ENCODE results near the gene SKI. TPM values are rescaled to one million over a fixed set of nuclear protein-coding genes. Genes with fewer than 3 reads are reported as not detected.

The SKI gene
- total RNA-seq, 1 experiment from 2014 or later: 38.2 TPM

DNA sequence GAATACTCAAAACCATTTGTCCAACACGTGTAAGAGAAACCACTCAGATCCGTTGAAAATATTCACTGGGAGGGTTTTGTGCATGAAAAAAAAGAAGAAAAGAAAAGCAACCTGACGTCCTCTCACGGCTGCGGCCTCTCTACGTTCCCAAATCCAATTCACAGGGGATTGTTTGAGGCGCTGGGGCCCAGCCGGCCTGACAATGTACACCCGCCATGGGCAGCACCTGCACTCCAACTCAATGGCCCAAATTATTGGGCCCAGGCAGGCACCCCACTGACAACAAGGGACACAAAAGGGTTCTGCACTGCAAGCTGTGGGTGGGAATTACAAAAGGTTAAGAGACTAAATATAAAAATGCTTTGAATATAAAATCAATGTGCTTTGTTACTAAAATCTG lies 121.7 kb downstream of the SKI start:
- Histone ChIP-seq H3K36me3 (ENCODE audit: control insufficient read depth, insufficient read depth, low read length) (no peaks in the 10 kb centered on the region), H3K4me1 (no peaks in the 10 kb centered on the region), H3K9me3 (no peaks in the 10 kb centered on the region), H3K4me3 (ENCODE audit: low read depth, low read length) (no peak overlapping the region), H3K27me3 (replicated peaks; ENCODE audit: control insufficient read depth, insufficient read depth, low read length) (no peaks in the 10 kb centered on the region)
- intact Hi-C loops (cut with micrococcal nuclease; ENCODE audit: unreplicated experiment): no loop called here
- Mint-ChIP-seq H3K27ac (ENCODE audit: unreplicated experiment) (no peak overlapping the region), H3K4me1 (ENCODE audit: low read depth, unreplicated experiment) (no peaks in the 10 kb centered on the region), H3K9me3 (ENCODE audit: unreplicated experiment) (no peaks in the 10 kb centered on the region), H3K27me3 (ENCODE audit: insufficient read depth, unreplicated experiment) (peaks cover 2% of the 10 kb centered on the region), H3K4me3 (ENCODE audit: unreplicated experiment) (no peak overlapping the region), H3K36me3 (ENCODE audit: insufficient read depth, unreplicated experiment) (no peaks in the 10 kb centered on the region)
- TF ChIP-seq, protein P1, sequence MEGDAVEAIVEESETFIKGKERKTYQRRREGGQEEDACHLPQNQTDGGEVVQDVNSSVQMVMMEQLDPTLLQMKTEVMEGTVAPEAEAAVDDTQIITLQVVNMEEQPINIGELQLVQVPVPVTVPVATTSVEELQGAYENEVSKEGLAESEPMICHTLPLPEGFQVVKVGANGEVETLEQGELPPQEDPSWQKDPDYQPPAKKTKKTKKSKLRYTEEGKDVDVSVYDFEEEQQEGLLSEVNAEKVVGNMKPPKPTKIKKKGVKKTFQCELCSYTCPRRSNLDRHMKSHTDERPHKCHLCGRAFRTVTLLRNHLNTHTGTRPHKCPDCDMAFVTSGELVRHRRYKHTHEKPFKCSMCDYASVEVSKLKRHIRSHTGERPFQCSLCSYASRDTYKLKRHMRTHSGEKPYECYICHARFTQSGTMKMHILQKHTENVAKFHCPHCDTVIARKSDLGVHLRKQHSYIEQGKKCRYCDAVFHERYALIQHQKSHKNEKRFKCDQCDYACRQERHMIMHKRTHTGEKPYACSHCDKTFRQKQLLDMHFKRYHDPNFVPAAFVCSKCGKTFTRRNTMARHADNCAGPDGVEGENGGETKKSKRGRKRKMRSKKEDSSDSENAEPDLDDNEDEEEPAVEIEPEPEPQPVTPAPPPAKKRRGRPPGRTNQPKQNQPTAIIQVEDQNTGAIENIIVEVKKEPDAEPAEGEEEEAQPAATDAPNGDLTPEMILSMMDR (IDR thresholded peaks at IDR 0.05; ENCODE audit: insufficient read depth in 1 of 2, low read depth in 1 of 2, low read length in 1 of 2, severe bottlenecking in 1 of 2, unreplicated experiment in 1 of 2): no peak
- POLR2A ChIA-PET: no interaction called here
- no TSS peak for BruUV-seq (replicated peaks)
- no peak for DNase-seq
- CTCF ChIA-PET: no interaction called here

DNA sequence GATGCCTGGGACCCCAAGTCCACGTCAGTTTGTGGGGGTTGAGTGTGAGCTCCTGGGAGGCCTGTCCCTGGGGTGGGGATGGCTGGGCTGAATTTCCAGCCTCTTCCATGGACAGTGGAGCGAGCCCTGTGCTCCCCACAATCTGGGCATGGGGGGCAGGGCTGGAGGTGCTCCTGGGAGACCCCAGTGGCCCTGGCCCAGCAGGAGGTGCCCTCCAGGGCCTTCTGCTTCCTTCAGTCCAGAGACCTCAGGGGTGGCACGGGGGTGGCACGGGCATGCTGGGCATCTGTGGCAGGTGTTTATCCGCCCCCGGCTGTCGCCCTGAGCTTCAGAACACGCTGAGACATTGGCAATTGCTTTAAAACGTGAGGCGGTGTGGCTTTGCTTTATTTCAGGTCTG lies 122.4 kb downstream of the SKI start:
- H3K27me3 ChIP-seq (replicated peaks; ENCODE audit: control insufficient read depth, insufficient read depth, low read length): no peaks in the 10 kb centered on the region
- no TSS peak for BruUV-seq (replicated peaks)
- intact Hi-C loops (cut with micrococcal nuclease; ENCODE audit: unreplicated experiment): no loop called here

DNA sequence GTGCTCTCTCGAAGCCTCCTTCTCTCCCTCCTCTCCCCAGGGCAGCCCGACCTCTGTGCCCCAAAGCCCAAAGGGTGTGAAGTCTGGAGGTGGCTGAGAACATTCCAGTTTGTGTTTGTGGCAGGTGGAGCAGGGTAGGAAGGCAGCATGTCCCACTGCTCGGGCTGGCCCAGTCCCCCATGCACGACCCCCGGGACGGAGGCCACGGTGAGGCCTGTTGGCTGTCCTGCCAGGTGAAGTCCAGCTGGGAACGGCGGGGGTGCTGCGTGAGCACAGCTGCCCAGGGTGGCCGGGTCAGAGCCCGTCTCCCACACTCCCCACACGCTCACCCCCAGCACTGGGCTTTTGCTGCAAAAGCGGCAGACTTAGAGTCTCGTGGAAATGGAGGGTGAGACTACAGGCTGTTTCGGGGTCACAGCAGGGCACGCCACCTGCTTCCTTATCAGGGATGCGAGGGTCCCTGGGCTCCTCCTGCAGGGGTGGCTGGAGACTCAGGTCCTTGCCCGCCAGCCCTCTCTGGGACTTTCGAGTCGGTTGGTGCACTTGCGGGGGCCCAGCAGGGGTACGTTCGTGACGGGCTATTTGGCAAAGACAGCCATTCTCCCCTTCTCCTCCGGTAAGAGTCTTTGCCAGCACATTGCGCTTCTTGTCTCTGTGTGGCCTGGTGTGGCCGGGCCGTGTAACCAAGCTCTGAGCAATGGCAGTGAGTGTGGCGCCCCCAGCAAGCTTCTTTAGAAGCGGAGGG lies 123.0 kb downstream of the SKI start:
- ChIA-PET POLR2A (no interaction called here), CTCF (no interaction called here)
- no peak for DNase-seq
- Histone ChIP-seq H3K36me3 (ENCODE audit: control insufficient read depth, insufficient read depth, low read length) (no peaks in the 10 kb centered on the region), H3K4me3 (ENCODE audit: low read depth, low read length) (no peak overlapping the region), H3K4me1 (no peaks in the 10 kb centered on the region), H3K27me3 (replicated peaks; ENCODE audit: control insufficient read depth, insufficient read depth, low read length) (no peaks in the 10 kb centered on the region), H3K9me3 (no peaks in the 10 kb centered on the region)
- BruUV-seq (replicated peaks): no TSS peak
- intact Hi-C loops (cut with micrococcal nuclease; ENCODE audit: unreplicated experiment): no loop called here
- Mint-ChIP-seq H3K4me3 (ENCODE audit: unreplicated experiment) (no peak overlapping the region), H3K36me3 (ENCODE audit: insufficient read depth, unreplicated experiment) (no peaks in the 10 kb centered on the region), H3K27me3 (ENCODE audit: insufficient read depth, unreplicated experiment) (peaks cover 2% of the 10 kb centered on the region), H3K27ac (ENCODE audit: unreplicated experiment) (no peak overlapping the region), H3K9me3 (ENCODE audit: unreplicated experiment) (no peaks in the 10 kb centered on the region), H3K4me1 (ENCODE audit: low read depth, unreplicated experiment) (no peaks in the 10 kb centered on the region)
- TF ChIP-seq, protein P1 (IDR thresholded peaks at IDR 0.05; ENCODE audit: insufficient read depth in 1 of 2, low read depth in 1 of 2, low read length in 1 of 2, severe bottlenecking in 1 of 2, unreplicated experiment in 1 of 2): no peak

More for the DNA sequence above, 122.4 kb downstream of the SKI start:
- CTCF ChIA-PET: no interaction called here
- H3K27me3 Mint-ChIP-seq (ENCODE audit: insufficient read depth, unreplicated experiment): peaks cover 2% of the 10 kb centered on the region
- no peak for DNase-seq
- no peaks in the 10 kb centered on the region for H3K4me1 ChIP-seq
- H3K9me3 ChIP-seq: no peaks in the 10 kb centered on the region
- no peaks in the 10 kb centered on the region for H3K36me3 Mint-ChIP-seq (ENCODE audit: insufficient read depth, unreplicated experiment)
- H3K4me3 Mint-ChIP-seq (ENCODE audit: unreplicated experiment): no peak overlapping the region
- no peak overlapping the region for H3K4me3 ChIP-seq (ENCODE audit: low read depth, low read length)
- POLR2A ChIA-PET: no interaction called here
- no peaks in the 10 kb centered on the region for H3K36me3 ChIP-seq (ENCODE audit: control insufficient read depth, insufficient read depth, low read length)
- no peaks in the 10 kb centered on the region for H3K4me1 Mint-ChIP-seq (ENCODE audit: low read depth, unreplicated experiment)
- H3K9me3 Mint-ChIP-seq (ENCODE audit: unreplicated experiment): no peaks in the 10 kb centered on the region
- TF ChIP-seq, protein P1 (IDR thresholded peaks at IDR 0.05; ENCODE audit: insufficient read depth in 1 of 2, low read depth in 1 of 2, low read length in 1 of 2, severe bottlenecking in 1 of 2, unreplicated experiment in 1 of 2): no peak
- H3K27ac Mint-ChIP-seq (ENCODE audit: unreplicated experiment): no peak overlapping the region
